ENCODE measurements around the gene SNX33.
"Not testable (repeated sequence)": the region's sequence is repeated elsewhere in the genome, so short reads cannot be mapped to it uniquely, and the experiment has no call there.

The SNX33 gene

GRCh38 chr15:75684648-75685047, 36.9 kb downstream of the SNX33 start:
- no peaks in the 10 kb centered on the region for H3K9me3 ChIP-seq
- peaks cover 0 to 31% (median 25%) of the 10 kb centered on the region in 4 donors for H3K4me1 ChIP-seq
- no peaks in the 10 kb centered on the region for H3K27me3 ChIP-seq
- no peak overlapping the region for H3K4me3 ChIP-seq
- TF ChIP-seq, protein P1, sequence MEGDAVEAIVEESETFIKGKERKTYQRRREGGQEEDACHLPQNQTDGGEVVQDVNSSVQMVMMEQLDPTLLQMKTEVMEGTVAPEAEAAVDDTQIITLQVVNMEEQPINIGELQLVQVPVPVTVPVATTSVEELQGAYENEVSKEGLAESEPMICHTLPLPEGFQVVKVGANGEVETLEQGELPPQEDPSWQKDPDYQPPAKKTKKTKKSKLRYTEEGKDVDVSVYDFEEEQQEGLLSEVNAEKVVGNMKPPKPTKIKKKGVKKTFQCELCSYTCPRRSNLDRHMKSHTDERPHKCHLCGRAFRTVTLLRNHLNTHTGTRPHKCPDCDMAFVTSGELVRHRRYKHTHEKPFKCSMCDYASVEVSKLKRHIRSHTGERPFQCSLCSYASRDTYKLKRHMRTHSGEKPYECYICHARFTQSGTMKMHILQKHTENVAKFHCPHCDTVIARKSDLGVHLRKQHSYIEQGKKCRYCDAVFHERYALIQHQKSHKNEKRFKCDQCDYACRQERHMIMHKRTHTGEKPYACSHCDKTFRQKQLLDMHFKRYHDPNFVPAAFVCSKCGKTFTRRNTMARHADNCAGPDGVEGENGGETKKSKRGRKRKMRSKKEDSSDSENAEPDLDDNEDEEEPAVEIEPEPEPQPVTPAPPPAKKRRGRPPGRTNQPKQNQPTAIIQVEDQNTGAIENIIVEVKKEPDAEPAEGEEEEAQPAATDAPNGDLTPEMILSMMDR (IDR thresholded peaks at IDR 0.05), result no peak
- peak overlapping the region in 1 of 2 donors; percentile 67 for H3K27ac ChIP-seq
- intact Hi-C loops (cut with DNase I; ENCODE audit: low total_unique reads), result loop anchor here (2.0 kb wide), 1 partner anchor 48 kb away; no protein-coding TSS in a partner anchor
- no peak for DNase-seq
- H3K36me3 ChIP-seq, result peaks cover 84 to 97% (median 90%) of the 10 kb centered on the region in 3 donors

DNA sequence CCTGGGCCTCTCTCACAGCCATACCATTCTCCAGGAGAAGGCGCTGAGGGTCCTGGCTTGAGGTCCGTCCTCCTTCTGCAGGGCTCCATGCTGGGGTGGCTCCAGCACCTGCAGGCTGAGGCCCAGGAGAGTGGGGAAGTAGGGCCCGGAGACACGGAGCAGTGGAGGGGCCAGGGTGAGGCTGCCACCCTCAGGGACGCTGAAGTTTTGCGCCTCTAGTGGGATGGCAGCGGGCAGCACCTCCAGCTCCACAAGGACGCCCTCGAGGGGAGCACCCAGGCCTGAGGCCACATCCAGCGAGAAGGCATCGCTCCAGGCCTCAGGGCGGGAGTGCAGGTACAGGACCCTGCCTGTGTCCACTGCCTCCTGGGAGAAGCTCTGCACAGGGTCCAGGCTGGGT, 37.5 kb downstream of the SNX33 start:
- Histone ChIP-seq H3K4me3 (no peak overlapping the region), H3K27me3 (no peaks in the 10 kb centered on the region), H3K27ac (peak overlapping the region in 1 of 2 donors; percentile 67), H3K36me3 (peaks cover 84 to 97% (median 91%) of the 10 kb centered on the region in 3 donors), H3K9me3 (no peaks in the 10 kb centered on the region), H3K4me1 (peaks cover 0 to 33% (median 25%) of the 10 kb centered on the region in 4 donors)
- no peak for DNase-seq
- TF ChIP-seq, protein P1 (IDR thresholded peaks at IDR 0.05), result no peak
- intact Hi-C loops (cut with DNase I; ENCODE audit: low total_unique reads), result loop anchor here (2.0 kb wide), 1 partner anchor 48 kb away; no protein-coding TSS in a partner anchor

GRCh38 chr15:75686212-75686642, 38.5 kb downstream of the SNX33 start:
- H3K27me3 ChIP-seq; intact Hi-C loops (cut with DNase I; ENCODE audit: low total_unique reads); H3K9me3 ChIP-seq; H3K4me3 ChIP-seq: not testable (repeated sequence)
- peaks cover 84 to 97% (median 91%) of the 10 kb centered on the region in 3 donors for H3K36me3 ChIP-seq
- TF ChIP-seq, protein P1 (IDR thresholded peaks at IDR 0.05), result peak; percentile 86 to 92
- H3K4me1 ChIP-seq, result peaks cover 0 to 33% (median 25%) of the 10 kb centered on the region in 4 donors
- peak overlapping the region; percentile 51 to 67 for H3K27ac ChIP-seq
- peak; percentile 71 to 91 for DNase-seq

DNA sequence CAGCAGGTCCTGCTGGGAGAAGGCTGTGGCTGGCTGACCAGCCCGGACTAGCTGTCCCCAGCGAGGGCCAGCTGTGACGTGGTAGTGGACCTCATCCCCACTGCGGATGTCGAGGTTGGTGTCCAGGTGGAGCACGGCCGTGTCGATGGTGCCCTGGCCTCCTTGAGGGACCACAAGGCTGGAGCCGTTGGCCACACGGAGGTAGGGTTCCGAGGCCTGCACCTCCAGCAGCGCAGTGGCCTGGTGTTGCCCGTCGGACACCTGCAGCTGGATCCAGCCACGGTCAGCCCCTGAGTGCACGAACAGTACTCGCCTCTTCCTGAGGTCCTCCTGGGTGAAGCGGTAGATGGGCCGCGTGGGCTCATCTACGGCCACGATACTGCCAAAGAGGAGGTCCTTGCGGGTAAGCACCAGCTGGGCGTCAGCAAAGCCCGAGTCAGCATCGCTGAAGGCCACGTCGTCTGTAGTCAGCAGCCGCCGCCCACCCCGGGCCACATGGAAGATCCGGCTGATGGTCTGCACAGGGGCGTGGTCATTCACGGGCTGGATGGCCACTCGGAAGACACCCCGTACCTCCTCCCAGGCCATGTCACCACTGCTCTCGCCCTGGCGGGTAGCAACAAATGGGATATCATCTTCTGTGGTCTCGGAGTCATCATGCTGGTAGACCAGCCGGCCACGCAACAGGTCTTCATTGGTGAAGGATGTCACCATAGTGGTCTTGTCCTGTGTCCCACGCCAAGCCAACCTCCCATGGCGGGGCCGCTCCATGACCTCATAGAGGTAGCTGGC, 40.0 kb downstream of the SNX33 start:
- Histone ChIP-seq H3K36me3 (peaks cover 83 to 97% (median 91%) of the 10 kb centered on the region in 3 donors), H3K4me1 (peaks cover 0 to 38% (median 25%) of the 10 kb centered on the region in 4 donors), H3K27ac (peak overlapping the region; percentile 51 to 67), H3K27me3 (no peaks in the 10 kb centered on the region), H3K9me3 (no peaks in the 10 kb centered on the region), H3K4me3 (no peak overlapping the region)
- TF ChIP-seq, protein P1 (IDR thresholded peaks at IDR 0.05), result no peak
- intact Hi-C loops (cut with DNase I; ENCODE audit: low total_unique reads), result no loop called here
- no peak for DNase-seq

DNA sequence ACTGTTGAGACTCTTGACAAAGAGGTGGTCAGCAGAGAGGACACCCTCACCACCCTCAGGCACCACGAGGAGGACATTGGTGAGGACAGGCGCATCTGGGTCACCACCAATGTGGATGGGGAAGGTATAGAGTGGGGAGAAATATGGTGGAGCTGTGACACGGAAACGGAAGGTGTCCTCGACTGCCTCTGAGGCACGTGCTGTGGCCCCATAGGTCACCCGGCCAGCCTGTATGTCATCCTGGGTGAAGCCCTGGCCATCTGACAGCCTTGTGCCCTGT, 40.5 kb downstream of the SNX33 start:
- no peaks in the 10 kb centered on the region for H3K27me3 ChIP-seq
- DNase-seq, result no peak
- peaks cover 81 to 95% (median 87%) of the 10 kb centered on the region in 3 donors for H3K36me3 ChIP-seq
- TF ChIP-seq, protein P1 (IDR thresholded peaks at IDR 0.05), result no peak
- peaks cover 0 to 41% (median 26%) of the 10 kb centered on the region in 4 donors for H3K4me1 ChIP-seq
- no peaks in the 10 kb centered on the region for H3K9me3 ChIP-seq
- intact Hi-C loops (cut with DNase I; ENCODE audit: low total_unique reads), result no loop called here
- H3K4me3 ChIP-seq, result no peak overlapping the region
- peak overlapping the region in 1 of 2 donors; percentile 67 for H3K27ac ChIP-seq

Data from tibial artery (tissue), 4 donors.